Stimulated activated CD8-positive, alpha-beta memory T cell treated with anti-CD3 and anti-CD28 coated beads, Interleukin-4, amount 100 ng/mL, for 24 hours (primary cell): ENCODE measurements around the gene GAS7.

ENCODE experiments used
- DNase-seq: peaks from one replicate; pipeline ENCODE4 v3.0.0-alpha.2; 2020; ENCODE audit warnings: low read depth

The GAS7 gene

DNA sequence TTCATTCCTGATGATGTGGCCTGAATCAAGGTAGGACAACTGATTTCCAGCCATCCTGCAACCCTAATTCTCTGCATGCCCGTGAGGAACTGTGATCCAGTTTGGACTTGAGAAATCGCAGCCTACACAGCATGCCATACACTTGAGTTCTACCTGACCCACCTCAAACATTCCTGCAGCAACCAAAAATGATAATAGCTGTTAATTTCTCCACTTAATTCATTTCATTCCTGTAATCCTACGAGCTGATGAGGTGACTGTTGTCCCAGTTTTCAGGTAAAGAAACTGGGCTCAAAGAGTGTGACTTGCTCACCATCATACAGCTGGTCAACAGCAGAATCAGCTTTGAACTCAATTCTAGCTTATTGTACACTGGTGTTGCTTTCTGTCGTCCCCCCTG, 2.2 kb upstream of the GAS7 start:
- DNase-seq: no peak

DNA sequence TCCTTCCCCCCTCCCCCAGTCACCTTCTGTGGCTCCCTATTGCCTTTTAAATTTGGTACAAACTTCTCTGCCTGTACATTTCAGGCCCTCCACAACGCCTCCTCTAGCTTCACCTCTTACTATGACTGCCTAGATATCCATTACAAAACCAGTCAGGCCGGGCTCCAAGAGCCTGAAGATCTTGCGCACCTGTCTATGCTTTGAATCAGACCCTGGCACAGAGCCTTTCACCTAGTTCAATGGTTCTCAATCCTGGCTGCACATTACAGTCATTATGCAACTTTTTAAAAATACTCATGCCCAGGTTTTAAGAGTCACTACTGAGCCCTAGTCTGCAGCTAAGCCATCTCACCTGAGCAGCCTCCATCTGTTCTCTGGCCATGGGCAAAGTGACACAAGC, 1.6 kb upstream of the GAS7 start:
- no peak for DNase-seq

DNA sequence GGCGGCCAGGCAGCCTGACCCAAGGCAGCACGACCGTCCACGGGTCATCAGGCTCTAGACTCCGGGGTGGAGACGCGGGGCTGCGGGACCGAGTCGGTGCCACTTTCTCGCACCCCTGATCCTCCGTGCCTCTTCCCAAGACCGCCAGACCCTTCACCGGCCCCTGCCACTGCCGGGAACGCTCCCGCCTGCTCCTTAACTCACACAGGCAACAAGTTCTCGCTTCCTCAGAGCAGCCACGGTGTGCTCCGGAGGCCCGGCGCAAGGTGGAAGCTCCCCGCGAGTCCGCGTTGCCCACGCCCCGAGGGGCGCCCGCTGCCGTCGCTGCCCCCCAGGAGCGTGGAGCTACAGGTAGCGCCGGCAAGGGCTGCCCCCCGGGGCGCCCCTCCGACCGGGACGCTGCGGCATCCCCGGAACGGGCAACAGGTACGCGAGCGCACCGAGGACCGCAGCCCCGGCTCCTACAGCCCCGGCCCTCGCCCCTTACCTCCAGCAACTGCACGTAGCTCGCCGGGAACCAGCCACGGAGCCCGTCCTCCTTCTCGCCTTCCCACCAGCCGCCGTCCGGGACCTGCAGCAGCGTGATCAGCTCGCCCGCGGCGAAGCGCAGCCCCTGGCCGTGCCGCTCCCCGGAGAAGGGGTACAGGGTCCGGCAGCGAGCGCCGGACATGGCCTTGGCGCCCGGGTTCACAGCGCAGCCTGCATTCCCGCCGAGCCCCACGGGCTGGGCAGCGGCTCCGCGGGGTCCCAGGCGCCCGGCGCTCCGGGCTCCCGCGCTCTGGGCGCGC, 491 bp downstream of the GAS7 start:
- no peak for DNase-seq

DNA sequence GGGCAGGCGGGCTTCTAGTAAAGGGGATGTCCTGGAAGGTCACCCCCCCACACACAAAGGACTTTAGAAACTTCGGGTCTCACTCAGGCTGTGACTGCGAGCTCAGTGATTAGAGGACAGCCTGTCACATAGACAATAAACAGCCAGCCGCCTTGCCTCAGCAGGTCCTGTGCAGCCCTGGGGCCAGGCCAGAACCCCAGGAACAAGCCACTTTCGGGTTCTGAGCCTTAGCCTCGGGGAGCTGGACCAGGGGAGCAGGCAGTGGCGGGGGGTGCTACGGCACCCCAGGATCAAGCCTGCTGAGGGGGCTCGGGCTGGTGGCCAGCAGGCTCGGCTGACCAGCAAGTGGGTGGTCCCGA, 1.1 kb downstream of the GAS7 start:
- no peak for DNase-seq

DNA sequence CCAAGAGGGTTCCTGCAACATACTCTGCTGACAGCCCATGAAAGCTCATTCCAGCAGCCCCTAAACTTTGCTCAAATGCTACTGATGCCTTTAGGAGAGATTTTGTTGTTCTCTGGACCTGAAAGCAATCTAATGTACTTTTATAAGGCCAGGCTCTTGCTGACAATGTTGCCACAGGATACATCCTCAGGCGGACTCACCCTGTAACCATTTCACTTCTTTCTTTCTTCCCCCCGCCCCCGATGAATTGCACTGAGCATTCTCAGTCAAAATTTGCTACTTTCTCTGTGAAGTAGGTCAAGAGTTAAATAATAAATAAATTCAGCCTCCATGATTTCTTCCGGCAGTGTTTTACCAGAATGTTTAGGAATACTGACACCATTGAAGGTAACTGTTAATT, 1.5 kb downstream of the GAS7 start:
- no peak for DNase-seq

DNA sequence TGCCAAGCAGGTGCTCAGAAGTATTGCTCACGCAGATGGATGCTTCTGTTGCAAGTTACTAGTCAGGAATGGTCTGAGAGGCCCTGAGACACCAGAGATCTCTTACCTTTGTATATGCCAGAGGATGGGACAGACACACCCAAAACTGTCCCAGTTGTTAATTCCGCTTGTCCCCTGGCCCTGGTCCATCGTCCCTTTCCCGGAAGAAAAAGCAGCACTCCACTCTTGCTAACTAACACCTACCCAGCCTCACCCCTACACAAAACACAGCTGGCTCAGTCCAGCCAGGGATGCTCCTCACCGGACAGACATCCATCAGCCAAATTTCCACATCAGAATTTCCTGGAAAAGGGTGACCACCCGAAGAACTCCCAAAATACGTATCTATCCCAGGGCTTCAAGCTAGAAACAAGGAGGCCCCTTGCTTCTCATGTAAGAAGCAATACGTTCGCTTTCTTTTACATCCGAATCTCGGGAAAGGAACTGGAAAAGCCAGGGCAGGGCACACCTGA, 2.0 kb downstream of the GAS7 start:
- no peak for DNase-seq

DNA sequence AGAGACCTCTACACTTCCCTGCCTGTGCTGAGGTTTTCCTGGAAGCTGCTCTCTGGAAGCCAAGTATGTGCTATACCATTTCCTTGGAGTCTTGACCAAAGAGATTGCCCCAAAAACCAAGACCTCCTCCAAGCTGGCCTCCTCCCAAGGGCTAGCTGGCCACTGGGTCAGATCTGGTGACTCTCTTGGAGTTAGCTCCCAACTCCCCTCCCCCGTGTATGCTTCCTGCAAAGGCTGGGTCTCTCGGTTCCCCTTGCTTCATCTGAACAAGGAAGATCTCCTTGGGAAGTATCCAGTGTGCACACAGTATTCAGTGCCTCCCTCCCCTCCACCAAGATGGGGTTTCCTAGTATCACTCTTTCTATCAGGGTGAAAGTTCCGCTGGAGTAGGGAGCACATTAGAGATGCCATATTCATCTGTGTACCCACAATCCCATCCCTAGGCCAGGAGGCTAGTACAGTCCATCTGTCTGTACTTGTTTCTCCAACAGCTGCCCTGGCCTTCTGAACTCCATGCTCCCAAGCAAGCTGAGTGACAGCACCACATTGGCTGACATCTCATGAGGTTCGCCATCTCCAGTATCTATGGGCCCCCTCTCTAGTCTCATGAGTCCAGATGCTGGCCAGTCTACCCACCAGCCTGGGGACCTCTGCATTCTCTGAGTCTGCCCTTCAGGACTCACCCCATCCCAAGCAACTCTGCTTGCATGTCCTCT, 3.2 kb downstream of the GAS7 start:
- DNase-seq: no peak

DNA sequence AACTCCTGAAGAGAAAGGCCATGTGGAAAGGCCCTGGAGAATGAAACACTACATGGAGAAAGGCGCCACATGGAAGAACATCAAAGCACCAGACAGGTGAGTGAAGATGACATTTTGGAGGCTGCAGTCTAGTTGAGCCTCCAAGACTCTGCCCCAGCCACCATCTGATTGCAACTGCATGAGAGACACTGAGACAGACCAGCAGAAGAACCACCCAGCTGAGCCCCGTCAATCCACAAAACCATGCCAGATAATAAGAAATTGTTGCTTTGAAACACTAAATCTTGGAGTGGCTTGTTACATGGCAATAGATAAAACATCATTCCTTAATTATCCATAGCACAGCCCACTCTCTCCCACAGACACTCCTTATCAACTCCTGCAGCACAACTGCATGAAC, 4.8 kb downstream of the GAS7 start:
- DNase-seq: no peak

DNA sequence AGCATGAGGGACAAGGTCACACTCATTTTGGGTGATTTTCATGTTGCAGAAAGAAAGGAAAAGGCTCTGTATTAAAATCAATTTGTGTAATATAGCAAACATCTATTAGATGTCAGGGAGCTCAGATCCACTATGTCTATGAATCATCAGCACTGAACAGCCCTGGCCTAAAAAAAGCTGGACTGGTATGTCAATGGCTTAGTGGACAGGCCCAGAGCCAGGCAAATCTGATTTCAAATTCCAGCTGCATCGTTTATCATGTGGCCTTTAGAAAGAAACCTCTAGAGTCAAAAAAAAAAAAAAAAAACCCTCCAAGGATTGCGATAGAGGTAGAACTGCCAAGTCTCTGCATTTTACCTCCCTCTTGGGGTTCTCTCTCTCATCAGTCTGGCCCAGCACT, 5.4 kb downstream of the GAS7 start:
- no peak for DNase-seq

DNA sequence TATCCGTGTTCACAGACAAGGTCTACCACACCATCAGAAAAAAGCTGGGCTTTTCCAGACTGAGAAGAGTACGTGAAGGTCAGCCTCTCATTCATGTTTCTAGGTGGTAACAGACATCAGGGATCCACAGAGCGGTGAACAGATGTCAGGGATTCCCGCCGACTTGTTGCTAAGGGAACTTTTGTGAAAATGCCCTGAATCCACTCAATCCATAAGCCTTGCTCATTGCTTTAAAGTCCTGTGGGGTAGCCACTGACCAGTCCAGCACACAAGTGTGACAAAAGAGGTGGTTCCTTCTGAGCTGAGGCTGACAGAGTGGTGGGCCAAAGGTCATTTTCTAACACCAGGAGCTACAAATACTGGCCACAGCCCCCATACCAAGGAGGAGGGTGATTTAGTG, 5.9 kb downstream of the GAS7 start:
- DNase-seq: no peak

DNA sequence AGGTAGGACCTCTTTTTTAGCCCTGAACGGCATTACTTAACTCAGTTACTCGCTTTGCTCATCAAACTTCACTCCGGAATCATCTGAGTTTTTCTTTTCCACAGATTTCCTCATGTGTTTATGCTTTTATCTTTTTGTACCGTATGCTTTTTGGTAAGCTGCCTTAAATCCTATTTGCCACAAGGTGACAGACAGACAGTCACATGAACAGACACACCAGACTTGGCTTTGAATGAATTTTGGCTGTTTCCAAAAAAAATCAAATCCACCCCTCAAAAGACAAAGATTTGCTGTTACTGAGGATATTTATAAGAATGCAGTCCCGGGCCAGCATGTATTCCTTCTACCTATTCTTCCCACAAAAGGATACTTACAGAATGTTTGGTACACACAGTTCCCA, 10.9 kb downstream of the GAS7 start:
- no peak for DNase-seq

DNA sequence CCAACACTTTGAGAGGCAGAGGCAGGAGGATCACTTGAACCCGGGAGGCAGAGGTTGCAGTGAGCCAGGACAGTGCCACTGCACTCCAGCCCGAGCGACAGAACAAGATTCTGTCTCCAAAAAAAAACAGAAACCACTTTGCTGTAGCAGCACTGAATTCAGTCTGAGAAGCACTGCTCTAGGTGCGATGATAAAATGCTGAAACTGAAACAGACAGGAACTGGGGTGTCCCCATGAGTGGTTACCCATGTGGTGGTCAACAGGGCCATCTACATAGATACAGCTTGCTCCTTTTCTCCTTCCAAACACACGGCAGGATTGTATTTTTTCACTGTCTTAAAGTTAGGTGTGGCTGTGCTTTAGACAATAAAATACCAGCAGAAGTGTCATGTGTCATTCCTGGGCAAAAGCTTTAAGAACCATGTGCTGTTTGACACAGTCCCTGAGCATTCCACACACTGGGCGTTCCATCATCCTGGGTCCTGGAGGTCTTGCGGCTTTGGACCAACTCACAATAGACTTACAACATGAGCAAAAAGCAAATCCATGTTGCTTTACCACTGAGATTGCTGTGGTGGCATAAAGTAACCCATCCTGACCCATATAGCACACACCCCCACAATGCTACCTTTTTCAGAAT, 11.5 kb downstream of the GAS7 start:
- no peak for DNase-seq

DNA sequence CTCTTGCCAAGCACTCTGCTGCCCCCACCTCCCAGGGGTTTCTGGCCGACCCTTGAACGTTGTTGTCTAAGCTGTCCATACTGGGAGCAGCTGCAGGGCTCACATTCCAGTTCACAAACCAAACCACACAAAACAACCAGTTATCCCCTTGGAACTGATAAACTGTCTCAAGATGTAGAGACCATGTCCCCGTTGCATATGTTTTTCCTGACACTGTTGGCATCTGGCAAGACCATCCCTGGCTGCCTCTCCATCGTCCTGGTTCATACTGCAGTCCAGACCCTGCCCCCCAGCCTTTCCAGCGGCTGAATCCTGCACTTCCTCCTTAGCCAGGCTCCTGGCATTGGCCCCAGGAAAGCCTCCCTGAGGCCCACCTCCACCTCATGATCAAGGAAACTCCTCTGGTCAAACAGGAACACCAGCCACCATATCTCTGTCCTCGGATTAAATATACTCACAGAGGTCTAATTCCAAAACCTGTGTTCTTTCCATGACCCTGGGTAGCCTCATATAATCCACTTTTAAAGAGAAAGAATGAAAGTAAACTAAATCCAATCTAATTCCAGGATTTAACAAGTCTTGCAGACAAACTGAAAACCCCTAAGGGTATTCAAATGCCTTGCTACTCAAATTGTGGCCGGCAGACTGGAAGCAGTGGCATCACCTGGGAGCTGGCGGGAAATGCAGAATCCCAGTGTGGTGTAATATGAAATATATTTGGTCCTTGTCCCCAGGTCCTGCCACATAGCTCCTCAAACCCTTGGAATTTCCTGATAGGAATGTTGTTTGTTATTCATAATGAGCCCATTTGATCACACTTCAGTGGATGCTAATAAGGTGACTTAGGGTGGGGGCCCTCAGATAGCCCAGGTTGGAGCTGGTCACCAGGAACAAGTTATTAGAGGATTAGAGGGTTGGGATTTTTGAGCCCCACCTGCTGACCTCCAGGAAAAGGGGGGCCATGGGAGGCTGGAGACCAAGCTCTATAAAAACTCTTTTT, 14.2 kb downstream of the GAS7 start:
- no peak for DNase-seq

DNA sequence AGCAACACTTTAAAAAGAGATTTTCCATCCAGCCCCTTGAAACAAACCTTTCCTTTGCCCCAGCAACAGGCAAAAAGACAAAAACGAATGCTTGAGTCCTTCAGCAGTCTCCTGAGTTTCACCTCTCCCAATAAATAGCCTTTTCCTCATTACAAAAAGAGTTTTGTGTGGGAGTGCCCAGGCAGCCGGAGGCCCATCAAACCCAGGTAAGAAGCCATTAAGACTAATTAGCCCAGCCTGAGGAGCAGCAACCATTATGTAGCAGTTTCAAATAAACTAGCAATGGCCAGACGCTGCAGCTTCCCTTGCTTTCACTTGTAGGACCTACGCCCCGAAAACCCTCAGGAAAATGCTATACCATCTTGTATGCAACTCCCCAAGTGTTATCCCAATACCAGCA, 15.6 kb downstream of the GAS7 start:
- DNase-seq: no peak

DNA sequence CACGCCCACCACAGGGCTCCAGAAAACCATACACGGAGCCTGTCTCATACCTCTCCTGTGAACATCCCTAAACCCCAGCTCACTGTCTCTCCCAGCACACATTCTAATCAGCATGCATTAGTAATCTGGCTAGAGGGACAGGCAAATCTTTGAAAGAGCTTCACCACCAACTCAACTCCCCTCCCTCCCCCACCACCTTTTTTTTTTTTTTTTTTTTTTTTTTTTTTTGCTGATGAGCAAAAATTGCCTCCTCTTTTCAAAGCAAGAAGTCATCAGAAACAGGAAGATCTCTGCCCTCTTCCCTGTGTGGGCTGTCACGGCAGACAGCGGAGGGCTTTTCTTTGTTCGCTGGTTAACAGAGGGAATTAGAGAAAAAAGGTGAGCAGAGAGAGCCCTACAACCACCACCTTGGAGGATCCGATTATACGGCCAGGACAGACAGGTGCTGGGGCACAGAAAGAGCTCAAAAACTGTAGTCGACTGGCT, 19.9 kb downstream of the GAS7 start:
- no peak for DNase-seq

DNA sequence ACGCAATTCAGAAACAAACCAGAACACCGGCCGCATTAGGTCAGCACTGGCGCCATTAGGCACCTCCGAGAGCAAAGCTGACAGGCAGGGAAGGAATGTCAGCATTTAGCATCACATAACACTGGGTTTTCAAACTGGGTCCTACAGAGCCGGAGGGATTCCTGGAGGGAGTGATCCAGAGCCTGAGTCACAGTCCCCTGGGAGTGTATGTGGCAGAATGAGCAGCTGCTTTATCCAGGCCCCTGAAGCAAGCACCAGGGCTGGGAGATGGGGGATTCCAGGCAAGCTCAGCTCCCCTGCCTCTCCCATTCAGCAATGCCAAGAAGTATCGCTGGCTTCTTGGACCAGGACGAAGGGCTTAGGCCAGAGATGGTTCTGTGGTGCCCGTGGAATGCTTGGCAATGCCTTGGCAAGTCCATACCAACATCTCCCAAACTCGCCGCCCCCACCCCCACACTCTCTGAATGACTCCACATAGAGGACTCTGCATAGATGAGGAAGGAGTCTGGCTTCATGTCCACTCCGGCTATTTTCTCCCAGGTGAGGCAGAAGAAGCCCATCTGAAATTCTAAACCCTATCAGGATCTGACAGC, 20.4 kb downstream of the GAS7 start:
- DNase-seq: no peak

DNA sequence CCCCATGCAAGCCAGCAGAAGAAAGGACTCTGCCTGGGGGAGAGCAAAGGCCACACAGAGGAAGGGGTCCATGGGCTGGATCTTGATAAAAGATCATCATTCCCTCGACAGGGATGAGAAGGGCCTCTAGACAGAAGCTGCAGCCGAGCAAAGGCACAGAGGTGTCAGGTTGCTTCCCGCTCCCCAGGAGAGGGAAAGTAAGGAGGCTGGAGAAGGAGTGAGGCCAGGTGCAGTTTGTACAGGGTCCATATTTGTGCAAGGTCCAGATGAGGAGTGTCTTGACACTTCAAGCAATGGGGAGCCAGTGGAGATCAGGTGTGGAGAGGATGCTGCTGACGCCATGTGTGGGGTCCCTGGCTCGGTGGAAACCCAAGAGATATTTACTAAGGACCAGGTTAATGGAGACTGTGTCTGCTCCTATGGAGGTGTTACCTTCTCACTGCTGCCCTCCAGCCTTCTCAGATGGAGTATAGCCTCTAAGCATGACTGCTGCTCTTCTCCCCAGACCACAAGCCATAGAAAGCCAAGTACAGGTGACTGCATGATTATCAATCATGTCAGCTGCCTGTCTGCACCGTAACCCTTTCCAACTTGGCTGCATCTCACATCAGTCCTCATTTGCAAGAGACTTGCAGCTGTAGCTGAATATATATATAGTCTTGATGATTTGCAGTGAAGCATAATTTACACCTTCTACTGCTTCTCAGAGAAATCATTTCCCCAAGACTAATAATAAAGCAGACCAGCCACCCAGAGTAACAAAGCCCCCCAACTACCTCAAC, 21.1 kb downstream of the GAS7 start:
- no peak for DNase-seq

DNA sequence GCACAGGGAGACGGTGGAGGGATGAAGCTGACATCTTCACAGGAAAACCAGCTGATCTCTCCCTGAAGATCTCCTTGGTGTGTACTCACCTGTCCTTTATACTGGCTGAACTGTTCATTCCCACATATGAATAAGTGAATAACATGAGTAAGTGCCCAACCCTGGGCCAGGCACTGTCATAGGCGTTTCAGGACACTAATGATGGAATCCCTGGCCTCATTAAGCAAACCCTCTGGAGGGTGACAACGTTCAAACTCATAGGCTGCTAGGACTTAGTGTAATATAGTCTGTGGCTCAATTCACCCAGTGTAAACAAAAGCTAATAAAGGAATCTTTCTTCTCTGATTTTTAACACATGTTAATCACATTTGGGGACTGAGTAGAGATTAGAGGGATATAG, 24.5 kb downstream of the GAS7 start:
- DNase-seq: no peak

DNA sequence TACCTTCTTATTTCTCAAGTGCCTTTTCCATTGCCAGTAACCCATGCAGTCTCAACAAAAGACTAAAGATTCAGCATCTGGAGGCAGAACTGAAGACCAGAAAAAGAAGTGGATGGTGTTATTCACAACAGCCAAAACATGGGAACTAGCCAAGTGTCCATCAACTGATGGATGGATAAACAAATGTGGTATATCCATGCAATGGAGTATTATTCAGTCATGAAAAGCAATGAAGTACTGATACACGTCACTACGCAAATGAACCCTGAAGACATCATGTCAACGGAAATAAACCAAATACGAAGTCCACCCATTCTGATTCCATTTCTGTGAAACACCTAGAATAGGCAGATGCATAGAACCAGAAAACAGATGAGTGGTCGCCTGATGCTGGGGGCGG, 25.6 kb downstream of the GAS7 start:
- DNase-seq: no peak

DNA sequence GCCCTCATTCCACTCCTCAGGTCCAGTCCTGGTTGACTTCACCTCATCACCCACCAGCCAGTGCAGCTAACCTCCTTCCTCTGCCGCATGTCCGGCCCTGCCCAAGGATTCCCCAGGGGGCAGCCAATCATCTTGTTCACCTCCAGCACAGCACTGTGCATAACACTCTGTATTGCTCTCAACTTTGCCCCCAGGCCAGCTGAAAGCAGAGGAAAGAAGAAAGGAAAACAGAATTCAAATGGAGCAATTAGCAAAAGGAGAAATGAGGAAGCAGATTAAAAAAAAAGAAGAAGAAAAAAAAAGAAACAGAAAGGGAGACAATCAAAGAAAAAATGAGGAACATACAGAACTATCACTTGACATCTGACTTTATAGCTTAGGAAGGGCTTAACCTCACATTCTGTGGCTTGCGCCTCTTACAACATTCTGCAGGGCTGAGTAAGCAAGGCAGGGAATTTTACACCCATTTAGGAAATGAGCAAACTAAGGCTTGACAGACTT, 26.1 kb downstream of the GAS7 start:
- no peak for DNase-seq
